Heart left ventricle (tissue), 16 donors: ENCODE data around the gene HMG20A. TPM values are rescaled to one million over a fixed set of nuclear protein-coding genes. Genes with fewer than 3 reads are reported as not detected.

Experiments
- ATAC-seq, 4 donors: fragments of 200-7000 bp; cut with Tn5 transposase; one replicate each; pipeline ENCODE4 v1.9.1; 2020 to 2022; ENCODE audit warnings: moderate library complexity in 4 of 4, mild to moderate bottlenecking in 3 of 4, moderate number of reproducible peaks in 1 of 4
- DNase-seq, 5 donors: peaks; one replicate each; pipeline ENCODE4 v3.0.0-alpha.2; 2020
- H3K27ac ChIP-seq, 12 donors: fragments of 200-600 bp; sonication (generic) in 4 of 12; one replicate each; pipeline versions ENCODE4 v1.5.0 to v1.8.0; 2016 to 2022; ENCODE audit warnings: mild to moderate bottlenecking in 2 of 12
- H3K27me3 ChIP-seq, 9 donors: fragments of 200-600 bp; sonication (generic) in 2 of 9; one replicate each; pipeline versions ENCODE4 v1.5.1 to v1.8.0; 2016 to 2022; ENCODE audit warnings: mild to moderate bottlenecking in 3 of 9
- H3K36me3 ChIP-seq, 9 donors: fragments of 200-600 bp; sonication (generic) in 2 of 9; one replicate each; pipeline versions ENCODE4 v1.5.0 to v1.8.0; 2018 to 2022; ENCODE audit warnings: mild to moderate bottlenecking in 2 of 9
- H3K4me1 ChIP-seq, 12 donors: fragments of 200-600 bp; sonication (generic) in 4 of 12; one replicate each; pipeline versions ENCODE4 v1.5.0 to v1.8.0; 2016 to 2022; ENCODE audit warnings: mild to moderate bottlenecking in 3 of 12
- H3K4me3 ChIP-seq, 12 donors: fragments of 200-600 bp; sonication (generic) in 4 of 12; one replicate each; pipeline versions ENCODE4 v1.5.0 to v1.8.0; 2017 to 2022; ENCODE audit warnings: mild to moderate bottlenecking in 9 of 12, moderate library complexity in 4 of 12
- H3K9me3 ChIP-seq, 12 donors: fragments of 200-600 bp; sonication (generic) in 4 of 12; one replicate each; pipeline versions ENCODE4 v1.5.0 to v1.8.0; 2016 to 2022; ENCODE audit warnings: mild to moderate bottlenecking in 1 of 12
- CTCF ChIP-seq, 12 donors: fragments of 200-600 bp; sonication (generic) in 4 of 12; IDR thresholded peaks; one replicate each; pipeline versions ENCODE4 v1.5.0 to v1.8.0; 2018 to 2022; ENCODE audit warnings: antibody characterized with exemption in 12 of 12, mild to moderate bottlenecking in 5 of 12
- POLR2A ChIP-seq, 2 donors: fragments of 450-650 bp; IDR thresholded peaks; one replicate each; pipeline ENCODE4 v1.6.1; 2017; ENCODE audit warnings: antibody characterized with exemption in 2 of 2, mild to moderate bottlenecking in 2 of 2, moderate library complexity in 2 of 2
- WGBS, 4 donors: extraction: QIAGEN DNeasy Blood & Tissue Kit in 2 of 4; methylation state at CpG; one replicate each; pipeline versions ENCODE4 v1.1.5 to v1.1.7; 2013 to 2018; 5-methylcytosine and 5-hydroxymethylcytosine counted together
- intact Hi-C, 10 donors: fragments of 100-400 bp; cut with DNase I; formaldehyde crosslinking; loops; one replicate each; pipeline versions ENCODE4 v1.11.1 to v1.14.2; 2022
- polyA plus RNA-seq, 2 donors: library from polyadenylated mRNA; stranded (reverse); fragments of 200-250 nt; gene quantifications; one replicate each; pipeline ENCODE4 v1.2.3, GENCODE V29; 2013
- total RNA-seq, 9 donors: library from RNA; depleted of rRNA in 2 of 9; stranded (reverse); fragments of >200 nt in 2 of 9; fragmentation: NEBNext Ultra II Directional in 3 of 9; extraction: Animal tissue kit (Norgen Biotek cat#: 25700) in 3 of 9; gene quantifications; one replicate each; pipeline versions ENCODE4 v1.1.0 to v1.2.4, GENCODE V29; 2016 to 2023
- donor health status: ischemic (EF 13 %, LVEDD 7.1; RV severe dilation, severe dysfunction).
- donor health status: healthy with polysubstance abuse.
- donor health status: DM: no; HTN: yes; CAD: no.
- donor health status: DM: no; HTN: no; CAD: no.
- donor health status: ischemic (EF 25% LVEDD 6.9; RV normal size, moderate dysfunction).
- donor health status: ischemic (EF 25% LVEDD 5.7; RV mildly dilated, moderate dysfunction).
- donor health status: healthy.
- donor health status: DM: yes; HTN: yes; CAD: no.
- donor health status: ischemic (EF 35%, LVEDD 5.7; RV mildly dilated, moderate dysfunction).
- donor health status: nonischemic (EF 11% LVEDD 7.7; RV severe dilation, severe dysfunction).
- donor health status: DM: yes; HTN: yes; CAD: no.
- donor health status: PGD.
- donor health status: ischemic (EF 29% LVEDD 5.4; RV normal size, mild dysfunction).
- donor health status: nonischemic (EF 23%, LVEDD 6.1; RV moderate dilation, normal function).

HMG20A gene
- total and polyA plus RNA-seq, 11 donors, result 14.8 to 54.1 (median 32.0) TPM

DNA sequence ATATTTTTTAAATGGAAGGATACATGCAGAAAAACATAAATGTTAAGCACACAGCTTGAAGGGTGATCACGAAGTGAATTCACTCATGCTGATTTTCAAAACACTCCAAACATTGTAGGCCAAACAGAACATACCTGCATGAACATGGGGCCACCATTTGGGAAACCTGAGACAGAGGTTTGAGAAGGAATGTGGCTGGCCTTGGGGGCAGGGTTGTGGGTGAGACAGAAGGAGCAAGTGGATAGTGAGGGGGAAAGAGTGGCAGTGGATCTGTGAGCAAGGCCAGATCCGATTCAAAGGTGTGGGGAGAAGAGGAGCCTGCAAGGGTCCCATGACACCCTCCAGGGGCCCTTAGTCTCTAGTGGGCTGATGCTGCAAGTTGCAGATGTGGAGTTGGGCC is 94.9 kb downstream of the HMG20A start:
- H3K27ac ChIP-seq, result no peak overlapping the region
- no peak overlapping the region for H3K4me3 ChIP-seq
- H3K36me3 ChIP-seq, result no peaks in the 10 kb centered on the region
- H3K4me1 ChIP-seq, result peaks cover 0 to 19% (median 7%) of the 10 kb centered on the region in 12 donors
- ATAC-seq, result no peak
- intact Hi-C loops, result loop anchor here in 1 of 10 donors (1.0 kb wide), 1 partner anchor 18 kb away; no protein-coding TSS in a partner anchor
- 92 to 99% (median 96%) methylated on average over 2 of the region's 2 CpGs for WGBS, 4 donors
- TF ChIP-seq POLR2A (IDR thresholded peaks at IDR 0.05) (no peak), CTCF (IDR thresholded peaks at IDR 0.05) (no peak)
- H3K27me3 ChIP-seq, result no peaks in the 10 kb centered on the region
- no peak for DNase-seq
- H3K9me3 ChIP-seq, result no peaks in the 10 kb centered on the region

DNA sequence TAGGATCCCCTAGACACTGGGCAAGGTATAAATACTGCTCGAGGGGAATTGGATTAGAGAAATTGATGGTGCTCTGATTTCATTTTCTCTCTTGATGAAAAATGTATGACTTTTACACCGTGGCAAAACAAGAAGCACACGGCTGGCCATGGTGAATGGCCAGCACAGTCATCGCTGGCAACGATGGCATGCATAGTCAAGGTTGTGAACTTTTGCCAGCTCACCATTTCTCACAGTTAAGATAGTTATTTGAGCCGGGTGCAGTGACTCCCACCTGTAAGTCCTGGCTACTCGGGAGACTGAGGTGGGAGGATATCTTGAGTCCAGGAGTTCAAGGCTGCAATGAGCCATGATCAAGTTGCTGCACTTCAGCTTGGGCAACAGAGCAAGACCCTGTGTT is 95.4 kb downstream of the HMG20A start:
- no peak overlapping the region for H3K4me3 ChIP-seq
- ATAC-seq, result no peak
- no peaks in the 10 kb centered on the region for H3K27me3 ChIP-seq
- intact Hi-C loops, result loop anchor here in 1 of 10 donors (1.0 kb wide), 1 partner anchor 17 kb away; no protein-coding TSS in a partner anchor
- no peak for DNase-seq
- peaks cover 0 to 14% (median 3%) of the 10 kb centered on the region in 12 donors for H3K4me1 ChIP-seq
- 86 to 92% (median 89%) methylated on average over 7 of the region's 7 CpGs for WGBS, 4 donors
- no peak for TF ChIP-seq POLR2A (IDR thresholded peaks at IDR 0.05)
- no peak for TF ChIP-seq CTCF (IDR thresholded peaks at IDR 0.05)
- H3K27ac ChIP-seq, result no peak overlapping the region
- H3K36me3 ChIP-seq, result no peaks in the 10 kb centered on the region
- no peaks in the 10 kb centered on the region for H3K9me3 ChIP-seq

GRCh38 chr15:77516786-77517185 is 96.1 kb downstream of the HMG20A start:
- no peak for DNase-seq
- Histone ChIP-seq H3K36me3 (no peaks in the 10 kb centered on the region), H3K27ac (no peak overlapping the region), H3K4me3 (no peak overlapping the region), H3K9me3 (no peaks in the 10 kb centered on the region), H3K27me3 (no peaks in the 10 kb centered on the region), H3K4me1 (peaks cover 0 to 7% (median 0%) of the 10 kb centered on the region in 12 donors)
- ATAC-seq, result no peak
- intact Hi-C loops, result loop anchor here in 1 of 10 donors (1.0 kb wide), 1 partner anchor 17 kb away; no protein-coding TSS in a partner anchor
- TF ChIP-seq POLR2A (IDR thresholded peaks at IDR 0.05), result no peak
- no peak for TF ChIP-seq CTCF (IDR thresholded peaks at IDR 0.05)
- 95 to 98% (median 96%) methylated on average over 5 to 12 of the region's 12 CpGs for WGBS, 4 donors

- intact Hi-C loops, result no loop called here
- TF ChIP-seq CTCF (IDR thresholded peaks at IDR 0.05) (no peak), POLR2A (IDR thresholded peaks at IDR 0.05) (no peak)
- Histone ChIP-seq H3K4me1 (peaks cover 0 to 3% (median 0%) of the 10 kb centered on the region in 12 donors), H3K36me3 (no peaks in the 10 kb centered on the region), H3K4me3 (no peak overlapping the region), H3K27me3 (no peaks in the 10 kb centered on the region), H3K9me3 (no peaks in the 10 kb centered on the region), H3K27ac (no peak overlapping the region)
- ATAC-seq, result no peak
- DNase-seq, result no peak
- WGBS, 4 donors, result 90 to 95% (median 92%) methylated on average over 7 of the region's 7 CpGs
Observed at GRCh38 chr15:77517579-77517978, 96.9 kb downstream of the HMG20A start.
